ENCODE results near the gene PARD6G. TPM values are rescaled to one million over a fixed set of nuclear protein-coding genes. Genes with fewer than 3 reads are reported as not detected.
"Not testable (repeated sequence)": the region's sequence is repeated elsewhere in the genome, so short reads cannot be mapped to it uniquely, and the experiment has no call there.

PARD6G gene
- total RNA-seq, 1 experiment from 2014 or later = 1.5 TPM

- BruUV-seq (replicated peaks) = no TSS peak
- intact Hi-C loops (cut with micrococcal nuclease; ENCODE audit: unreplicated experiment) = no loop called here
- no peaks in the 10 kb centered on the region for H3K36me3 Mint-ChIP-seq (ENCODE audit: insufficient read depth, unreplicated experiment)
- no peak overlapping the region for H3K27ac Mint-ChIP-seq (ENCODE audit: unreplicated experiment)
- H3K4me3 Mint-ChIP-seq (ENCODE audit: low read depth, unreplicated experiment) = no peak overlapping the region
- H3K9me3 Mint-ChIP-seq (ENCODE audit: low read depth, unreplicated experiment) = peaks cover 5% of the 10 kb centered on the region
- no peak for TF ChIP-seq CTCF (IDR thresholded peaks at IDR 0.05; ENCODE audit: unreplicated experiment)
- DNase-seq = no peak
- H3K27me3 Mint-ChIP-seq (ENCODE audit: unreplicated experiment) = no peaks in the 10 kb centered on the region
- CTCF ChIA-PET = no interaction called here
- no peaks in the 10 kb centered on the region for H3K4me1 Mint-ChIP-seq (ENCODE audit: low read depth, unreplicated experiment)
These were observed 23.6 kb downstream of the PARD6G start for GRCh38 chr18:80223581-80224148.

DNA sequence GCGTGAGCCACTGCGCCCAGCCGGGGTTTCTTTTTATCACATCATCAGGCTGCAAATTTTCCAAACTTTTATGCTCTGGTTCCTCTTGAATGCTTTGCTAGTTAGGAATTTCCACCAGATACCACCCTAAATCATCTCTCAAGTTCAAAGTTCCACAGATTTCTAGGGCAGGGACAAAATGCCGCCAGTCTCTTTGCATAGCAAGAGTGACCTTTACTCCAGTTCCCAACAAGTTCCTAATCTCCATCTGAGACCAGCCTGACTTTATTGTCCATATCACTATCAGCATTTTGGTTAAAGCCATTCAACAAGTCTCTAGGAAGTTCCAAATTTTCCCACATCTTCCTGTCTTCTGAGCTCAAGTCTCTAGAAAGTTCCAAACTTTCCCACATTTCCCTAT, 27.8 kb downstream of the PARD6G start:
- DNase-seq; CTCF ChIA-PET; H3K36me3 Mint-ChIP-seq (ENCODE audit: insufficient read depth, unreplicated experiment): not testable (repeated sequence)

DNA sequence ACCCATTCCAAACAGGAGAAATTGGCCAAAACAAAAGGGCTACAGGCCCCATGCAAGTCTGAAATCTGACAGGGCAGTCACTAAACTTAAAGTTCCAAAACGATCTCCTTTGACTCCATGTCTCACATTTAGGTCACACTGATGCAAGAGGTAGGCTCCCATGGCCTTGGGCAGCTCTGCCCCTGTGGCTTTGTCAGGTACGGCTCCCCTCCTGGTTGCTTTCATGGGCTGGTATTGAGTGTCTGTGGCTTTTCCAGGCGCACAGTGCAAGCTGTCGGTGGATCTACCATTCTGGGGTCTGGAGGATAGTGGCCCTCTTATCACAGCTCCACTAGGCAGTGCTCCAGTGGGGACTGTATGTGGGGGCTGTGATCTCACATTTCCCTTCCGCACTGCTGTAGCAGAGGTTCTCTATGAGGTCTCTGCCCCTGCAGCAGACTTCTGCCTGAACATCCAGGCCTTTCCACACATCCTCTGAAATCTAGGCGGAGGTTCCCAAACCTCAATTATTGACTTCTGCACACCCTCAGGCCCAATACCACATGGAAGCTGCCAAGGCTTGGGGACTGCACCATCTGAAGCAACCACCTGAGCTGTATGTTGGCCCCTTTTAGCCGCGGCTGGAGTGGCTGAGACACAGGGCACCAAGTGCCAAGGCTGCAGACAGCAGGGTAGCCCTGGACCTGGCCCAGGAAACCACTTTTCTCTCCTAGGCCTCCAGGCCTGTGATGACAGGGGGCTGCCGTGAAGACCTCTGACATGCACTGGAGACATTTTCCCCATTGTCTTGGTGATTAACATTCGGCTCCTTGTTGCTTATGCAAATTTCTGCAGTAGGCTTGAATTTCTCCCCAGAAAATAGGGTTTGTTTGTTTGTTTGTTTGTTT, 28.7 kb downstream of the PARD6G start:
- no peak overlapping the region for H3K4me3 Mint-ChIP-seq (ENCODE audit: low read depth, unreplicated experiment)
- TF ChIP-seq CTCF (IDR thresholded peaks at IDR 0.05; ENCODE audit: unreplicated experiment) = no peak
- H3K36me3 Mint-ChIP-seq (ENCODE audit: insufficient read depth, unreplicated experiment) = no peaks in the 10 kb centered on the region
- BruUV-seq (replicated peaks) = no TSS peak
- no peaks in the 10 kb centered on the region for H3K27me3 Mint-ChIP-seq (ENCODE audit: unreplicated experiment)
- H3K9me3 Mint-ChIP-seq (ENCODE audit: low read depth, unreplicated experiment) = peaks cover 9% of the 10 kb centered on the region
- no peak for DNase-seq
- CTCF ChIA-PET = no interaction called here
- intact Hi-C loops (cut with micrococcal nuclease; ENCODE audit: unreplicated experiment) = no loop called here
- no peaks in the 10 kb centered on the region for H3K4me1 Mint-ChIP-seq (ENCODE audit: low read depth, unreplicated experiment)
- no peak overlapping the region for H3K27ac Mint-ChIP-seq (ENCODE audit: unreplicated experiment)

More for the DNA sequence above, 27.8 kb downstream of the PARD6G start:
- H3K9me3 Mint-ChIP-seq (ENCODE audit: low read depth, unreplicated experiment); H3K27me3 Mint-ChIP-seq (ENCODE audit: unreplicated experiment); H3K27ac Mint-ChIP-seq (ENCODE audit: unreplicated experiment); H3K4me1 Mint-ChIP-seq (ENCODE audit: low read depth, unreplicated experiment); H3K4me3 Mint-ChIP-seq (ENCODE audit: low read depth, unreplicated experiment); BruUV-seq (replicated peaks); intact Hi-C loops (cut with micrococcal nuclease; ENCODE audit: unreplicated experiment): not testable (repeated sequence)

- Mint-ChIP-seq H3K27ac (ENCODE audit: unreplicated experiment) (no peak overlapping the region), H3K4me1 (ENCODE audit: low read depth, unreplicated experiment) (no peaks in the 10 kb centered on the region), H3K36me3 (ENCODE audit: insufficient read depth, unreplicated experiment) (no peaks in the 10 kb centered on the region), H3K9me3 (ENCODE audit: low read depth, unreplicated experiment) (peaks cover 5% of the 10 kb centered on the region), H3K4me3 (ENCODE audit: low read depth, unreplicated experiment) (no peak overlapping the region), H3K27me3 (ENCODE audit: unreplicated experiment) (no peaks in the 10 kb centered on the region)
- intact Hi-C loops (cut with micrococcal nuclease; ENCODE audit: unreplicated experiment) = no loop called here
- TF ChIP-seq CTCF (IDR thresholded peaks at IDR 0.05; ENCODE audit: unreplicated experiment) = no peak
- no peak for DNase-seq
- CTCF ChIA-PET = interaction anchor here (0.6 kb wide), 1 partner anchor 47 kb away, joined by 3 read pairs; no protein-coding TSS in a partner anchor
- BruUV-seq (replicated peaks) = no TSS peak
These were observed 34.1 kb downstream of the PARD6G start for GRCh38 chr18:80213182-80213581.
